Measurements from ENCODE around the gene HS2ST1.
A peak's percentile ranks its signal among the peaks of the same experiment; 100 is the strongest.

HS2ST1 gene

DNA sequence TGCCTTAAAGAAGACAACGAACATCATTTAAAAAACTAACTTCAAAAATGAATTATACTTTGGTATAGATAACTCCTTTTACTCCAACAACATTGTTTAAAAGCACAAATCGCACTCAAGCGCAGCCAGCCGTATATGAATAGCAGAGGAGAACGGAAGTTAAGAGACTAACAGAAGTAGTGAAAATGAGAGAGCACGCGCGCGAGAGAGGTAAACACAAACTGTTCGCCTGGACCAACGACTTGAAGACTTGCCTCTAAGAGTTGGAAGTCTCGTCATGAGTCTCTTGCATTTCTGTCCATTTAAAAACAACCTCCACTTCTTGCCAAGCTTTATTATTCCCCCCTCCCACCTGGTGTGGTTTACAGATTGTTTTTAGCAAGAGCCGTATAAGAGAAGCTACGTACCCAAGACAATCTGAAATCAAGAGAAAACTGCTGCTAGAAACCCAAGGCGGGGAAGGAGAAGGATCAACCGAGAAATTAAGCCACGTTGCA is 988 bp upstream of the HS2ST1 start:
- TF ChIP-seq, protein P1, sequence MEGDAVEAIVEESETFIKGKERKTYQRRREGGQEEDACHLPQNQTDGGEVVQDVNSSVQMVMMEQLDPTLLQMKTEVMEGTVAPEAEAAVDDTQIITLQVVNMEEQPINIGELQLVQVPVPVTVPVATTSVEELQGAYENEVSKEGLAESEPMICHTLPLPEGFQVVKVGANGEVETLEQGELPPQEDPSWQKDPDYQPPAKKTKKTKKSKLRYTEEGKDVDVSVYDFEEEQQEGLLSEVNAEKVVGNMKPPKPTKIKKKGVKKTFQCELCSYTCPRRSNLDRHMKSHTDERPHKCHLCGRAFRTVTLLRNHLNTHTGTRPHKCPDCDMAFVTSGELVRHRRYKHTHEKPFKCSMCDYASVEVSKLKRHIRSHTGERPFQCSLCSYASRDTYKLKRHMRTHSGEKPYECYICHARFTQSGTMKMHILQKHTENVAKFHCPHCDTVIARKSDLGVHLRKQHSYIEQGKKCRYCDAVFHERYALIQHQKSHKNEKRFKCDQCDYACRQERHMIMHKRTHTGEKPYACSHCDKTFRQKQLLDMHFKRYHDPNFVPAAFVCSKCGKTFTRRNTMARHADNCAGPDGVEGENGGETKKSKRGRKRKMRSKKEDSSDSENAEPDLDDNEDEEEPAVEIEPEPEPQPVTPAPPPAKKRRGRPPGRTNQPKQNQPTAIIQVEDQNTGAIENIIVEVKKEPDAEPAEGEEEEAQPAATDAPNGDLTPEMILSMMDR (IDR thresholded peaks at IDR 0.05; ENCODE audit: borderline replicate concordance, control extremely low read depth, extremely low read depth, insufficient read depth, missing control alignments): no peak
- in situ Hi-C loops (cut with MboI; ENCODE audit: low sequenced_read_pairs, unreplicated experiment): no loop called here
- DNase-seq (ENCODE audit: low spot score): peak; percentile 45

DNA sequence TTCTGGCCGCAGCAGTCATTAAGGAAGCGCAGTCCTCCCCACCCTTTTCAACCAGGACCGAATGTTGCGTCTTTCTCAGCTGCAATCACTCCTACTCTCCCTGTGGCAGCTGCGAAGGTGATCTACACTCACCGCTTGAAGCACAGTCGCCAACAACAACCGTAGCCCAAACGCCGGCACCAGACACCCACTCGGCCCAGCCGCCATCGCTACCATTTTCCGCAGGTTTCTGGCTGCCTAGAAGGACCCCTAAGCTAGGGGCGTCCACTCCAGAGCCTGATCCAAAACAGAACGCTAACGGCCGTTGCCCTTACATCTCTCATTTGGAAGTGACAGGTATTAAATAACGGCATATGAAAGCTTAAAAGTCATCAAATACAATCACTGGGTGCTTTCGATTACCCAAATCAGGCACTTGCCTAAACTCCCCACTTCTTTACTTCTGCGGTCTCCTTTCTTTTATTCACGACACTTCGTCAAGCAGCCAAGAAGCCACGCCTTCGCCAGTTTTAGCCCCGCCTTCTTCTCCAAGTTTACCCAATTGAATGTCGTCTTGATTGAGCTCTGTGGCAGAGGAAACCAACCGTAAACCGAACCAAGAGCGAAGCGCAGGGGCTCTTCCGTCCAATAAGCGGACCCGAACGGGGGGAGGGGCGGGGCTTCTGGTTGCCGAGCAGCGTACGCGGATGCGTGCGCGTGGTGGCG is 387 bp upstream of the HS2ST1 start, which contains the start of gene SELENOF:
Gene SELENOF (minus strand): TSS at position 231 of the 705 bp plus-strand sequence. CDS start 15 bp downstream, at position 216.
- in situ Hi-C loops (cut with MboI; ENCODE audit: low sequenced_read_pairs, unreplicated experiment): no loop called here
- TF ChIP-seq, protein P1 (IDR thresholded peaks at IDR 0.05; ENCODE audit: borderline replicate concordance, control extremely low read depth, extremely low read depth, insufficient read depth, missing control alignments): no peak

GRCh38 chr1:86914998-86915736 is 732 bp downstream of the HS2ST1 start:
- peak; percentile 36 for DNase-seq (ENCODE audit: low spot score)
- TF ChIP-seq, protein P1 (IDR thresholded peaks at IDR 0.05; ENCODE audit: borderline replicate concordance, control extremely low read depth, extremely low read depth, insufficient read depth, missing control alignments): no peak
- in situ Hi-C loops (cut with MboI; ENCODE audit: low sequenced_read_pairs, unreplicated experiment): no loop called here

More for the DNA sequence above, 387 bp upstream of the HS2ST1 start, which contains the start of gene SELENOF:
- peak; percentile 94 for DNase-seq (ENCODE audit: low spot score)

DNA sequence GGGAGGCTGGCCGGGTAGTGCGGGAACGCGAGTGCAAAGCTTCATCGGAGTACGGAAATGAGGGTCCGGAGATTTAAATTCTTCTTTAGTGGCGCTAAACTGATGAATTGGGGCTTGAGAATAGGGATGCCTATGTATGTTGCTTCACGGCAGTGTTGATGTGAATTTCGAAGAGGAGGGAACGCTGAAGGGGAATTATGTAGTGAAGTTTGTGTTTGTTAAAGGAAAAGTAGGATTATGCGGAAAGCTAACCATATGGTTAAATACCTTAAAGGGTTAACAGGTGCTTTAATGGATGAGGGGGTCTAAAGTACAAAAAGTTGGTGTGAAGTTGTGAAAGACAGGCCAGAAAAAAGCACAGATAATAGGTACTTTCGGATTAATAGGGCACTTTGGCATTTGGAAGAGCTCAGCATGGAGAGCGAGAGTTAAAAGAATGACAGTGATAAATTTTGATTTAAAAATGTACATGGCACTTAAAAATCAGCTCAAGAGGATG is 1.4 kb downstream of the HS2ST1 start:
- no peak for DNase-seq (ENCODE audit: low spot score)
- in situ Hi-C loops (cut with MboI; ENCODE audit: low sequenced_read_pairs, unreplicated experiment): no loop called here
- TF ChIP-seq, protein P1 (IDR thresholded peaks at IDR 0.05; ENCODE audit: borderline replicate concordance, control extremely low read depth, extremely low read depth, insufficient read depth, missing control alignments): no peak

DNA sequence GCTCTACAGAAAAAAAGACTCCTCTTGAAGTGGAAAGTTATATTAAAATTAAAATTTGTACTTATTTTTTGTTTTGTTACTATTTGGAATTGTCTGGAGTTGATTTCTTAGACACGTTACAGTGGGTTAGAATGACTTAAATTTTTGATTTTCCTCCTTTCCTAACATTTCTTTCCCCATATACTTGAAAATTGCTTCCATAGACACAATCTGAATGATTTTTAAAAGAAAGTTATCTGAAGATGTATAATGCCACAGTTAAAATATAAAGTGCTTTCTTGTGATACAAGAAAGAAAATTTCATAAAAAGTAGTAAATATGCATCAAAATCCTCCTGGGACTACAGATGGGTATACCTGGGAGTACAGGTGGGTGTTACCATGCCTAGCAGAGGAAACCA is 2.3 kb downstream of the HS2ST1 start:
- no peak for DNase-seq (ENCODE audit: low spot score)
- in situ Hi-C loops (cut with MboI; ENCODE audit: low sequenced_read_pairs, unreplicated experiment): no loop called here
- TF ChIP-seq, protein P1 (IDR thresholded peaks at IDR 0.05; ENCODE audit: borderline replicate concordance, control extremely low read depth, extremely low read depth, insufficient read depth, missing control alignments): no peak

DNA sequence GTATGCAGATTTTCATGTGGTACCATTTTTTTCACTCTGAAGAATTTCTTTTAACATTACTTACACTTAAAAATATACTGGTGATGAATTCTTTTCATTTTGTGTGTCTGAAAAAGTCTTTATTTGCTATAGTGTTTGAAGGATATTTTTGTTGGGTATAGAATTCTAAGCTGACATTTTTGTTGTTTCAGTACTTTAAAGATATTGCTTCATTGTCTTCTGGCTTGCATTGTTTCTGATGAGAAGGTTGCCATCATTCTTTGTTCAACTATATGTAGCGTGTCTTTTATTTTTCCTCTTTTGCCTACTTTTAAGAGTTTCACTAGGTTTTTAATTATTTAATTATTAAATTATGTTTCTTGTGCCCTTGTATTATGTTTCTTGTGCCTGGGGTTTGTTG is 8.0 kb downstream of the HS2ST1 start:
- DNase-seq (ENCODE audit: low spot score): no peak
- in situ Hi-C loops (cut with MboI; ENCODE audit: low sequenced_read_pairs, unreplicated experiment): no loop called here
- TF ChIP-seq, protein P1 (IDR thresholded peaks at IDR 0.05; ENCODE audit: borderline replicate concordance, control extremely low read depth, extremely low read depth, insufficient read depth, missing control alignments): no peak
